H7 (cell line): ENCODE measurements around the gene FBP1. TPM values are rescaled to one million over a fixed set of nuclear protein-coding genes. Genes with fewer than 3 reads are reported as not detected.

Source experiments
- DNase-seq: peaks from one replicate; pipeline ENCODE4 v3.0.0; 2012
- H3K27me3 ChIP-seq: 2 replicates; pipeline ENCODE4 v1.6.0; 2011; ENCODE audit warnings: mild to moderate bottlenecking, low read length; ENCODE audit not compliant: control insufficient read depth, insufficient read depth
- H3K36me3 ChIP-seq: replicated peaks from 2 replicates; pipeline ENCODE4 v1.5.1; 2011; ENCODE audit warnings: low read length; ENCODE audit not compliant: control insufficient read depth, insufficient read depth
- H3K4me3 ChIP-seq: 2 replicates; pipeline ENCODE4 v1.5.1; 2011; ENCODE audit warnings: low read depth, mild to moderate bottlenecking, control low read depth, low read length, moderate library complexity; ENCODE audit not compliant: insufficient read depth
- total RNA-seq: library from RNA; depleted of rRNA; stranded (reverse); fragments of >200 nt; shearing (Covaris generic); gene quantifications from 2 replicates; pipeline ENCODE4 v1.2.3, GENCODE V29; 2014; rRNA removed

The FBP1 gene
- total RNA-seq, 1 experiment from 2014 or later = 5.4 TPM

- no peak overlapping the region for H3K4me3 ChIP-seq
- peaks cover 3% of the 10 kb centered on the region for H3K36me3 ChIP-seq
- peaks cover 2% of the 10 kb centered on the region; the same call in 1 of the 2 replicates for H3K27me3 ChIP-seq
- DNase-seq = no peak
Measured at GRCh38 chr9:94560237-94560636, 79.1 kb downstream of the FBP1 start.

GRCh38 chr9:94557376-94557775 lies 81.9 kb downstream of the FBP1 start:
- peaks cover 2% of the 10 kb centered on the region; the same call in 1 of the 2 replicates for H3K27me3 ChIP-seq
- no peak overlapping the region for H3K4me3 ChIP-seq
- no peak for DNase-seq
- H3K36me3 ChIP-seq = peaks cover 3% of the 10 kb centered on the region

GRCh38 chr9:94554439-94555331 lies 84.6 kb downstream of the FBP1 start, which contains the start of gene PCAT7:
Gene PCAT7, plus strand, starts transcription at chr9:94555083.
- Histone ChIP-seq H3K36me3 (no peaks in the 10 kb centered on the region; the same call in 1 of the 2 replicates), H3K27me3 (peaks cover 2% of the 10 kb centered on the region; the same call in 1 of the 2 replicates), H3K4me3 (peak within 1 kb of the TSS; percentile 80)
- peak; percentile 87 for DNase-seq

- Histone ChIP-seq H3K4me3 (peak overlapping the region; percentile 80), H3K27me3 (peaks cover 2% of the 10 kb centered on the region; the same call in 1 of the 2 replicates), H3K36me3 (no peaks in the 10 kb centered on the region)
- DNase-seq = peak; percentile 38
Measured at GRCh38 chr9:94554078-94554438, 85.3 kb downstream of the FBP1 start.

Other genes with a start within 250 kb of the FBP1 start
- 1.3 and 2.3 TPM in 2 replicates for gene PCAT7, start 84.4 kb downstream of the FBP1 start, total RNA-seq
- not detected in 2 replicates for gene FBP2, start 45.7 kb downstream of the FBP1 start, total RNA-seq
- gene AOPEP, start 87.2 kb upstream of the FBP1 start, total RNA-seq = 9.2 and 12.1 TPM in 2 replicates